Measurements from ENCODE around the gene PTPRT. TPM values are rescaled to one million over a fixed set of nuclear protein-coding genes. Genes with fewer than 3 reads are reported as not detected.

Gene PTPRT
- total and polyA plus RNA-seq, 10 of the 15 experiments (the other 5 are each of a cell fraction or from before 2014, with no cell fraction given), result not detected

DNA sequence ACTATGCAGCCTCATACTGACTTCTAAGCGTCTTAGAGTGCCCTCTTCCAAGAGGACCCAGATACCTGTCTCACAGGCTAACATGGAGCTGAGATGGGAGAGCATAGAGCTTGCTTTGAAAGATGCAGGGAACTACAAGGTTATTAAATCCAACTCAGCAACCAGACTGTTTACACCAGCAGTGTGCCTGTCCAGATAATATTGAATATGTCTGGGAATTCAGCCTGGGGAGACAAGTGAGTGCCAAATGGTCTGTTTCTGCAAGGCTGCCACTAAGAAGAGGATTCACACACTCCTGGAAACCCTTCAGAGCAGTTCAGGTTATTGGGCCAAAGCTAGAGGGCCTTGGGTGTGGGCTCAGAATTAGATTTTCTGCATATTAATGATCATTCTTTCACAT is 547.8 kb downstream of the PTPRT start:
- 0% methylated on average over 1 of the region's 1 CpG for WGBS (ENCODE audit: insufficient coverage, insufficient replicate concordance, low lambda C conversion rate, missing lambda C conversion rate)

More for the DNA sequence above, 547.8 kb downstream of the PTPRT start:
- Histone ChIP-seq H3K4me2 (ENCODE audit: control insufficient read depth, insufficient read depth) (no peak overlapping the region), H3K36me3 (ENCODE audit: control insufficient read depth in 2 of 2, insufficient read depth in 2 of 2, low read length in 1 of 2) (no peaks in the 10 kb centered on the region), H4K20me1 (ENCODE audit: control insufficient read depth, insufficient read depth) (no peaks in the 10 kb centered on the region), H3K9me3 (replicated peaks; ENCODE audit: control insufficient read depth, insufficient read depth, low read length) (no peaks in the 10 kb centered on the region), H3K27ac (ENCODE audit: control insufficient read depth, insufficient read depth) (no peak overlapping the region), H3K4me3 (no peak overlapping the region), H2AFZ (ENCODE audit: control insufficient read depth, low read depth, low read length) (no peak overlapping the region), H3K27me3 (replicated peaks in 1 of 2; ENCODE audit: control insufficient read depth in 2 of 2, insufficient read depth in 2 of 2, low read length in 1 of 2) (no peaks in the 10 kb centered on the region), H3K4me1 (ENCODE audit: control insufficient read depth, insufficient read depth, low read length) (no peaks in the 10 kb centered on the region), H3K79me2 (ENCODE audit: control insufficient read depth, insufficient read depth, low read length) (no peaks in the 10 kb centered on the region), H3K9ac (ENCODE audit: control insufficient read depth, insufficient read depth, low read length) (no peak overlapping the region)
- no TSS peak for BruUV-seq (replicated peaks)
- TF ChIP-seq, protein P1, sequence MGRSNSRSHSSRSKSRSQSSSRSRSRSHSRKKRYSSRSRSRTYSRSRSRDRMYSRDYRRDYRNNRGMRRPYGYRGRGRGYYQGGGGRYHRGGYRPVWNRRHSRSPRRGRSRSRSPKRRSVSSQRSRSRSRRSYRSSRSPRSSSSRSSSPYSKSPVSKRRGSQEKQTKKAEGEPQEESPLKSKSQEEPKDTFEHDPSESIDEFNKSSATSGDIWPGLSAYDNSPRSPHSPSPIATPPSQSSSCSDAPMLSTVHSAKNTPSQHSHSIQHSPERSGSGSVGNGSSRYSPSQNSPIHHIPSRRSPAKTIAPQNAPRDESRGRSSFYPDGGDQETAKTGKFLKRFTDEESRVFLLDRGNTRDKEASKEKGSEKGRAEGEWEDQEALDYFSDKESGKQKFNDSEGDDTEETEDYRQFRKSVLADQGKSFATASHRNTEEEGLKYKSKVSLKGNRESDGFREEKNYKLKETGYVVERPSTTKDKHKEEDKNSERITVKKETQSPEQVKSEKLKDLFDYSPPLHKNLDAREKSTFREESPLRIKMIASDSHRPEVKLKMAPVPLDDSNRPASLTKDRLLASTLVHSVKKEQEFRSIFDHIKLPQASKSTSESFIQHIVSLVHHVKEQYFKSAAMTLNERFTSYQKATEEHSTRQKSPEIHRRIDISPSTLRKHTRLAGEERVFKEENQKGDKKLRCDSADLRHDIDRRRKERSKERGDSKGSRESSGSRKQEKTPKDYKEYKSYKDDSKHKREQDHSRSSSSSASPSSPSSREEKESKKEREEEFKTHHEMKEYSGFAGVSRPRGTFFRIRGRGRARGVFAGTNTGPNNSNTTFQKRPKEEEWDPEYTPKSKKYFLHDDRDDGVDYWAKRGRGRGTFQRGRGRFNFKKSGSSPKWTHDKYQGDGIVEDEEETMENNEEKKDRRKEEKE (IDR thresholded peaks at IDR 0.05), result no peak
- TF ChIP-seq BHLHE40 (IDR thresholded peaks at IDR 0.05; ENCODE audit: borderline replicate concordance in 1 of 2, low read depth in 2 of 2, low read length in 1 of 2), result no peak
- TF ChIP-seq ASH2L (IDR thresholded peaks at IDR 0.05; ENCODE audit: borderline replicate concordance, low read depth), result no peak
- no peak for TF ChIP-seq CHD4 (IDR thresholded peaks at IDR 0.05)
- TF ChIP-seq, protein P2, sequence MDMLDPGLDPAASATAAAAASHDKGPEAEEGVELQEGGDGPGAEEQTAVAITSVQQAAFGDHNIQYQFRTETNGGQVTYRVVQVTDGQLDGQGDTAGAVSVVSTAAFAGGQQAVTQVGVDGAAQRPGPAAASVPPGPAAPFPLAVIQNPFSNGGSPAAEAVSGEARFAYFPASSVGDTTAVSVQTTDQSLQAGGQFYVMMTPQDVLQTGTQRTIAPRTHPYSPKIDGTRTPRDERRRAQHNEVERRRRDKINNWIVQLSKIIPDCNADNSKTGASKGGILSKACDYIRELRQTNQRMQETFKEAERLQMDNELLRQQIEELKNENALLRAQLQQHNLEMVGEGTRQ (IDR thresholded peaks at IDR 0.05; ENCODE audit: borderline replicate concordance, low read depth, low read length), result no peak
- TF ChIP-seq, protein P3, sequence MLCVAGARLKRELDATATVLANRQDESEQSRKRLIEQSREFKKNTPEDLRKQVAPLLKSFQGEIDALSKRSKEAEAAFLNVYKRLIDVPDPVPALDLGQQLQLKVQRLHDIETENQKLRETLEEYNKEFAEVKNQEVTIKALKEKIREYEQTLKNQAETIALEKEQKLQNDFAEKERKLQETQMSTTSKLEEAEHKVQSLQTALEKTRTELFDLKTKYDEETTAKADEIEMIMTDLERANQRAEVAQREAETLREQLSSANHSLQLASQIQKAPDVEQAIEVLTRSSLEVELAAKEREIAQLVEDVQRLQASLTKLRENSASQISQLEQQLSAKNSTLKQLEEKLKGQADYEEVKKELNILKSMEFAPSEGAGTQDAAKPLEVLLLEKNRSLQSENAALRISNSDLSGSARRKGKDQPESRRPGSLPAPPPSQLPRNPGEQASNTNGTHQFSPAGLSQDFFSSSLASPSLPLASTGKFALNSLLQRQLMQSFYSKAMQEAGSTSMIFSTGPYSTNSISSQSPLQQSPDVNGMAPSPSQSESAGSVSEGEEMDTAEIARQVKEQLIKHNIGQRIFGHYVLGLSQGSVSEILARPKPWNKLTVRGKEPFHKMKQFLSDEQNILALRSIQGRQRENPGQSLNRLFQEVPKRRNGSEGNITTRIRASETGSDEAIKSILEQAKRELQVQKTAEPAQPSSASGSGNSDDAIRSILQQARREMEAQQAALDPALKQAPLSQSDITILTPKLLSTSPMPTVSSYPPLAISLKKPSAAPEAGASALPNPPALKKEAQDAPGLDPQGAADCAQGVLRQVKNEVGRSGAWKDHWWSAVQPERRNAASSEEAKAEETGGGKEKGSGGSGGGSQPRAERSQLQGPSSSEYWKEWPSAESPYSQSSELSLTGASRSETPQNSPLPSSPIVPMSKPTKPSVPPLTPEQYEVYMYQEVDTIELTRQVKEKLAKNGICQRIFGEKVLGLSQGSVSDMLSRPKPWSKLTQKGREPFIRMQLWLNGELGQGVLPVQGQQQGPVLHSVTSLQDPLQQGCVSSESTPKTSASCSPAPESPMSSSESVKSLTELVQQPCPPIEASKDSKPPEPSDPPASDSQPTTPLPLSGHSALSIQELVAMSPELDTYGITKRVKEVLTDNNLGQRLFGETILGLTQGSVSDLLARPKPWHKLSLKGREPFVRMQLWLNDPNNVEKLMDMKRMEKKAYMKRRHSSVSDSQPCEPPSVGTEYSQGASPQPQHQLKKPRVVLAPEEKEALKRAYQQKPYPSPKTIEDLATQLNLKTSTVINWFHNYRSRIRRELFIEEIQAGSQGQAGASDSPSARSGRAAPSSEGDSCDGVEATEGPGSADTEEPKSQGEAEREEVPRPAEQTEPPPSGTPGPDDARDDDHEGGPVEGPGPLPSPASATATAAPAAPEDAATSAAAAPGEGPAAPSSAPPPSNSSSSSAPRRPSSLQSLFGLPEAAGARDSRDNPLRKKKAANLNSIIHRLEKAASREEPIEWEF (IDR thresholded peaks at IDR 0.05; ENCODE audit: insufficient replicate concordance, low read depth, low read length), result no peak
- TF ChIP-seq NR2F1 (conservative IDR thresholded peaks at IDR 0.05), result no peak
- TF ChIP-seq SP1 (IDR thresholded peaks at IDR 0.05; ENCODE audit: low read depth, low read length), result no peak
- TF ChIP-seq MYB (IDR thresholded peaks at IDR 0.05; ENCODE audit: borderline replicate concordance, low read depth, low read length), result no peak
- TF ChIP-seq PAX8 (IDR thresholded peaks at IDR 0.05), result no peak
- no peak for TF ChIP-seq YY1 (IDR thresholded peaks at IDR 0.05; ENCODE audit: low read depth, low read length)
- TF ChIP-seq CBFB (IDR thresholded peaks at IDR 0.05; ENCODE audit: low read depth), result no peak
- no peak for TF ChIP-seq SRF (IDR thresholded peaks at IDR 0.05; ENCODE audit: low read depth in 2 of 2, low read length in 2 of 2)
- TF ChIP-seq, protein P4, sequence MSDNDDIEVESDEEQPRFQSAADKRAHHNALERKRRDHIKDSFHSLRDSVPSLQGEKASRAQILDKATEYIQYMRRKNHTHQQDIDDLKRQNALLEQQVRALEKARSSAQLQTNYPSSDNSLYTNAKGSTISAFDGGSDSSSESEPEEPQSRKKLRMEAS (IDR thresholded peaks at IDR 0.05; ENCODE audit: low read depth, low read length), result no peak
- TF ChIP-seq FOXK2 (IDR thresholded peaks at IDR 0.05), result no peak
- no peak for TF ChIP-seq NFIC (IDR thresholded peaks at IDR 0.05; ENCODE audit: low read depth, low read length)
- no peak for TF ChIP-seq MTA2 (IDR thresholded peaks at IDR 0.05; ENCODE audit: low read depth)
- no peak for TF ChIP-seq HDAC6 (IDR thresholded peaks at IDR 0.05; ENCODE audit: unreplicated experiment)
- ChIA-PET RAD21 (ENCODE audit: unreplicated experiment) (no interaction called here), CTCF (no interaction called here), SMC1A (ENCODE audit: uncharacterized antibody, unreplicated experiment) (no interaction called here), POLR2A (no interaction called here)
- in situ Hi-C loops (cut with MboI) (no loop called here), intact Hi-C loops (cut with micrococcal nuclease; ENCODE audit: unreplicated experiment) (no loop called here)
- FAIRE-seq (no peak), ATAC-seq (no peak), DNase-seq (ENCODE audit: low read depth, low spot score) (no peak)
